T-helper 2 cell treated with Interferon-gamma antibody and Interleukin-4, amounts not matched to agents 100 ng/mL and 5 ng/mL, for 36 hours (primary cell): Measurements from ENCODE around the gene ST6GALNAC3. TPM values are rescaled to one million over a fixed set of nuclear protein-coding genes. Genes with fewer than 3 reads are reported as not detected.

Source experiments
- intact Hi-C: fragments of 100-400 bp; cut with micrococcal nuclease; formaldehyde crosslinking; loops from one replicate; pipeline ENCODE4 v1.15.1; 2023
- total RNA-seq: library from RNA; stranded (reverse); gene quantifications from 2 replicates; pipeline ENCODE4 v1.2.3, GENCODE V29; 2022

The ST6GALNAC3 gene
- total RNA-seq, 1 donor from 2014 or later = 0.30 TPM

GRCh38 chr1:76677416-76678405, 603.2 kb downstream of the ST6GALNAC3 start:
- intact Hi-C loops = no loop called here

GRCh38 chr1:76679534-76680152, 605.1 kb downstream of the ST6GALNAC3 start:
- intact Hi-C loops = no loop called here

DNA sequence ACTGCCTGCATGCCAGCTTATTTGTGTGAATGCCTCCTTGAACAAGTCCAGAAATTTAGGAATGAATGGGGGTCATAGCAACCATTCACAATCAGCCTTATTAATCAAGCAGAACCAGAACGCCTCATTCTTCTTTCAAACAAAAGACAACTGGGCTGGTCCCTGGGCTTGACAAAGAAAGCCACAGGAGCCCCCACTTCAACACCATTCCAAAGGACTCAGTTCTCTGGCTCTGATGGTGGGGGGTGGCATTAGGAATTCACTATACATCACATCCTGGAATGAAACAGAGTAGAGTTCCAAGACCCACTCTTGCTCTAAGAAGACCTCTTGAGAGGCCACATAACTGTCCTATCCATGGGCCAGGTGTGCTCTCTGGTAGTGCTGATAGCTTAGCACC, 606.1 kb downstream of the ST6GALNAC3 start:
- intact Hi-C loops = no loop called here

- intact Hi-C loops = no loop called here
Measured at GRCh38 chr1:76682138-76682537, 607.6 kb downstream of the ST6GALNAC3 start.

Other genes starting within 250 kb of the ST6GALNAC3 start
- gene ASB17, start 142.3 kb upstream of the ST6GALNAC3 start, total RNA-seq = not detected in 2 replicates